Hepatocyte (in vitro differentiated cells): ENCODE data around the gene ZFHX3. TPM values are rescaled to one million over a fixed set of nuclear protein-coding genes. Genes with fewer than 3 reads are reported as not detected.

Experiments
- DNase-seq: peaks from one replicate; pipeline ENCODE4 v3.0.0-alpha.2; 2016; ENCODE audit warnings: low spot score
- H2AFZ ChIP-seq: fragments of 200-600 bp; sonication (generic); 2 replicates; pipeline ENCODE4 v1.6.0; 2016; ENCODE audit warnings: antibody characterized with exemption, mild to moderate bottlenecking
- H3K27ac ChIP-seq: fragments of 200-600 bp; sonication (generic); 2 replicates; pipeline ENCODE4 v1.5.1; 2016; ENCODE audit warnings: mild to moderate bottlenecking
- H3K27me3 ChIP-seq: fragments of 200-600 bp; sonication (generic); 2 replicates; pipeline ENCODE4 v1.6.1; 2016
- H3K36me3 ChIP-seq: fragments of 200-600 bp; sonication (generic); replicated peaks from 2 replicates; pipeline ENCODE4 v1.5.1; 2016; ENCODE audit warnings: low read depth; ENCODE audit not compliant: insufficient read depth
- H3K4me1 ChIP-seq: fragments of 200-600 bp; sonication (generic); 2 replicates; pipeline ENCODE4 v1.5.1; 2016; ENCODE audit warnings: mild to moderate bottlenecking, moderate library complexity; ENCODE audit not compliant: insufficient read depth
- H3K4me2 ChIP-seq: fragments of 200-600 bp; sonication (generic); 2 replicates; pipeline ENCODE4 v1.6.0; 2016
- H3K4me3 ChIP-seq: fragments of 200-600 bp; sonication (generic); 2 replicates; pipeline ENCODE4 v1.5.1; 2016; ENCODE audit warnings: mild to moderate bottlenecking
- H3K79me2 ChIP-seq: fragments of 200-600 bp; sonication (generic); 2 replicates; pipeline ENCODE4 v1.6.0; 2017; ENCODE audit warnings: mild to moderate bottlenecking
- H3K9me2 ChIP-seq: fragments of 200-600 bp; sonication (generic); replicated peaks from 2 replicates; pipeline ENCODE4 v1.6.0; 2017; ENCODE audit warnings: mild to moderate bottlenecking; ENCODE audit not compliant: insufficient read depth
- H3K9me3 ChIP-seq: fragments of 200-600 bp; sonication (generic); 2 replicates; pipeline ENCODE4 v1.5.1; 2016; ENCODE audit warnings: low read depth, mild to moderate bottlenecking
- H4K20me1 ChIP-seq: fragments of 200-600 bp; sonication (generic); 2 replicates; pipeline ENCODE4 v1.6.0; 2016; ENCODE audit warnings: mild to moderate bottlenecking; ENCODE audit not compliant: insufficient read depth, poor library complexity, severe bottlenecking
- EZH2 ChIP-seq: fragments of 200-600 bp; sonication (generic); IDR thresholded peaks from 2 replicates; pipeline ENCODE4 v1.6.1; 2016; ENCODE audit warnings: antibody characterized with exemption, mild to moderate bottlenecking, borderline replicate concordance
- EZH2phosphoT487 ChIP-seq: fragments of 200-600 bp; sonication (generic); IDR thresholded peaks from one replicate; pipeline ENCODE4 v1.6.1; 2018; ENCODE audit warnings: antibody characterized with exemption, mild to moderate bottlenecking, low read depth, moderate library complexity; ENCODE audit not compliant: unreplicated experiment, severe bottlenecking
- WGBS: methylation state at CpG from one replicate; pipeline ENCODE4 v1.1.6; 2016; ENCODE audit warnings: low lambda C conversion rate; ENCODE audit errors: missing lambda C conversion rate; 5-methylcytosine and 5-hydroxymethylcytosine counted together
- polyA plus RNA-seq: library from polyadenylated mRNA; unstranded; fragments of >200 nt; fragmentation: Nextera tagmentation; extraction: Ambion mirVana; gene quantifications from 2 replicates; pipeline ENCODE4 v1.2.1, GENCODE V29; 2016
- total RNA-seq: library from RNA; depleted of rRNA; stranded (reverse); fragments of >200 nt; gene quantifications from 2 replicates; pipeline ENCODE4 v1.2.3, GENCODE V29; 2014
- TF ChIP-seq, protein P1 (sequence below): fragments of 200-600 bp; sonication (generic); IDR thresholded peaks from 2 replicates; pipeline ENCODE4 v1.5.1; 2016; ENCODE audit warnings: antibody characterized with exemption, mild to moderate bottlenecking; ENCODE audit not compliant: poor library complexity

The ZFHX3 gene
- total and polyA plus RNA-seq, 2 experiments from 2014 or later: 6.4 to 11.6 TPM

DNA sequence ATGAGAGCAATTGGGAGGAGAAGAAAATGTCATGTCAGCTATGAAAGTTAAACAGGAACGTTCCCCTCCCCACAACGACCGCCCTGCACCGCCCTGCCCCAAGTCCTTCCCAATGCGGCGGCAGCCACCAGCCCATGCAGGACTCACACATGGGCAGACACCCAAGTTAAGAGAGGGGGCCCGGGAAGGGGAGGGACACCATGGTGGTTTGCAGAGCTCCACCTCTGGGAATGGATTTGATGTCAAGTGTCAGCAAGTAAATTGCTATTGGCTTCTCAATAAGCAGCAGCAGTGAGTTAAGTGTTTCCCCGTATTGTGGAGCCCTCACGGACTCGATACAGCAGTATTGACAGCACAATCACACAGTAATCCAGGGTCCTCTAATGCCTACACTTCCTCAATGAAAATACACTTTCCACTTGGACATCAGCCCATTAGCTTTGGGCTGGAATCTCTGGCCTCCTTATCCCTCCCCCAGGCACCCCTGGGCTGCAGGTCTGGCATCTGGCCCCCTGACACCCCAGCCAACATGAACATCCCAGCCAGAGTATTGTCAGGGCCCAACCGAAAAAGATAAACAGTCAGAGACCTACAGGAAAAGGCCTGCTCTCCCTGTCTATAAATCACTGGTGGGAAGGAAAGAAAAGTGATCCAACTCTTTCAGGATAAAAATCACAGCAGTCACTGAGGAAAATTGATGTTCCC is 22.6 kb downstream of the ZFHX3 start:
- Histone ChIP-seq H4K20me1 (peaks cover 35% of the 10 kb centered on the region), H3K27me3 (no peaks in the 10 kb centered on the region), H3K4me2 (peak overlapping the region; percentile 56), H2AFZ (no peak overlapping the region), H3K4me1 (peaks cover 37% of the 10 kb centered on the region), H3K79me2 (peaks cover 99% of the 10 kb centered on the region), H3K9me2 (no peaks in the 10 kb centered on the region), H3K9me3 (no peaks in the 10 kb centered on the region), H3K27ac (peak overlapping the region; percentile 51), H3K4me3 (no peak overlapping the region), H3K36me3 (no peaks in the 10 kb centered on the region)
- WGBS: 53% methylated on average over 11 of the region's 11 CpGs
- TF ChIP-seq EZH2phosphoT487 (no peak), EZH2 (no peak)
- TF ChIP-seq, protein P1, sequence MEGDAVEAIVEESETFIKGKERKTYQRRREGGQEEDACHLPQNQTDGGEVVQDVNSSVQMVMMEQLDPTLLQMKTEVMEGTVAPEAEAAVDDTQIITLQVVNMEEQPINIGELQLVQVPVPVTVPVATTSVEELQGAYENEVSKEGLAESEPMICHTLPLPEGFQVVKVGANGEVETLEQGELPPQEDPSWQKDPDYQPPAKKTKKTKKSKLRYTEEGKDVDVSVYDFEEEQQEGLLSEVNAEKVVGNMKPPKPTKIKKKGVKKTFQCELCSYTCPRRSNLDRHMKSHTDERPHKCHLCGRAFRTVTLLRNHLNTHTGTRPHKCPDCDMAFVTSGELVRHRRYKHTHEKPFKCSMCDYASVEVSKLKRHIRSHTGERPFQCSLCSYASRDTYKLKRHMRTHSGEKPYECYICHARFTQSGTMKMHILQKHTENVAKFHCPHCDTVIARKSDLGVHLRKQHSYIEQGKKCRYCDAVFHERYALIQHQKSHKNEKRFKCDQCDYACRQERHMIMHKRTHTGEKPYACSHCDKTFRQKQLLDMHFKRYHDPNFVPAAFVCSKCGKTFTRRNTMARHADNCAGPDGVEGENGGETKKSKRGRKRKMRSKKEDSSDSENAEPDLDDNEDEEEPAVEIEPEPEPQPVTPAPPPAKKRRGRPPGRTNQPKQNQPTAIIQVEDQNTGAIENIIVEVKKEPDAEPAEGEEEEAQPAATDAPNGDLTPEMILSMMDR: no peak
- DNase-seq: no peak

DNA sequence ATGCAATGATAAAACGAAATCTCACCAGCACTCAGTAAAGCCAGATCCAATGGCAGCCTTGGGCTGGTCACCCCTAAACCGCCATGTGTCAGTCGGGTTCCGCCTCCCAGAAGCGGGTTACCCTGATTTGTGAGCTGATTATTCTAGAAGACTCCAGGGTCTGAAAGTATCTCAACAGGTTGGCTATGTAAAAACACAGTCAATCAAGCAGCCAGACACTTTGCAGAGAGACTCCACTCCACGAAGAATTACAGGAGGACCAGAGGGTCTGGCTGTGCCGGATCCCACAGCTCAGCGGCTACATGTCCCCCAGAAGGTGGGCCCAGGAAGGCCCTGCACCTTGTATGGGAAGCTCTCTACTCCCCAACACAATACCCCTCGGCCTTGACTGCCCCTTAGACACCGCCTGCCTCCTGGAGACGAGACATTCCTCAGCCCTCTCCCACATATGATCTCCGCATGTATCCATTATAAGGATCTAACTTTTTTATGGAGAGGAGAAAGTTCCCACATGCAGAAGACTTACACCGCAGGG is 23.3 kb downstream of the ZFHX3 start:
- WGBS: 87% methylated on average over 13 of the region's 13 CpGs
- peaks cover 38% of the 10 kb centered on the region for H3K4me1 ChIP-seq
- H3K4me2 ChIP-seq: peak overlapping the region; percentile 56
- H3K27me3 ChIP-seq: no peaks in the 10 kb centered on the region
- no peaks in the 10 kb centered on the region for H3K9me2 ChIP-seq
- no peak for DNase-seq
- peaks cover 35% of the 10 kb centered on the region for H4K20me1 ChIP-seq
- H2AFZ ChIP-seq: no peak overlapping the region
- no peaks in the 10 kb centered on the region for H3K9me3 ChIP-seq
- peaks cover 99% of the 10 kb centered on the region for H3K79me2 ChIP-seq
- no peaks in the 10 kb centered on the region for H3K36me3 ChIP-seq
- TF ChIP-seq, protein P1: no peak
- no peak for TF ChIP-seq EZH2
- no peak for TF ChIP-seq EZH2phosphoT487
- no peak overlapping the region for H3K4me3 ChIP-seq
- peak overlapping the region; percentile 7 for H3K27ac ChIP-seq

DNA sequence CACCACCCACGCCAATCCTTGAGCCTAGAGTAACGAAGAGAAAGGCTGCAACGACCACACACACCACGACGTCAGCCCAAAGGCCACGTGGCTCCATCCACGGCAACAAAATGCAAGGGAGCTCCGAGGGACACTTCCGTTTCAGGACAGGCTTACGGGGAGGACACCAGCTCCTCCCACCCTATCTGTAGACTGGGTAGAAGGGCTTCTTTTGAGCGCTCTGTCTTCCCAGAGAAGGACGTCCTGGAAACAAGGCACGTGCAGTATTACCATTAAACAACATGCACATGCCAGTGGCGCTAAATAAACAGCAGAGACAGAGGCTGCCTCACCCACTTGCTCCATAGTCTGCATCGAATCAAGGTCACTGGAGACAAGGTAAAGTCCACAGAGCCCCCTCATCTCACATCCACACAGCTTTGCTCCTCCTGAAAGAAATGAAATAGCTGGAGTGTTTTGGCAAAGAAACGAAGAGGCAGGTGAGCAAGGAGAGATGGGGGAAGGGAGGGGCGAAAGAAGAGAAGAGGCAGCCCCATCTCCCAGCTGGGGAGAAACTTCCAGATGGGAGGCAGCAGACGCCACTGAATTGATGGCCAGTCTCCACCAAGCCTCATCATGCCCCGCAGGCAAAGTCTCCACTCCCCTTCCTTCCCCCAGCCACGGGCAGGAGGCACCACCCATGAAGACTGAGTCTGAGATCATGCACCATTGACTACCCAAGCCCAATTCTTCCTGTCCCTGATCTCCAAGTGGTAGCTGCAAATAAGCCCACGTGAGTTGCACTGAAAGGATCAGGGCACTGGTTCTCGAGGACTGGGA is 24.0 kb downstream of the ZFHX3 start:
- 83% methylated on average over 22 of the region's 22 CpGs for WGBS
- Histone ChIP-seq H3K79me2 (peaks cover 99% of the 10 kb centered on the region), H3K4me1 (peaks cover 43% of the 10 kb centered on the region)

More for the DNA sequence above, 24.0 kb downstream of the ZFHX3 start:
- Histone ChIP-seq H2AFZ (no peak overlapping the region), H3K4me3 (no peak overlapping the region), H3K4me2 (no peak overlapping the region), H3K9me2 (no peaks in the 10 kb centered on the region), H4K20me1 (peaks cover 35% of the 10 kb centered on the region), H3K27ac (no peak overlapping the region), H3K9me3 (no peaks in the 10 kb centered on the region), H3K36me3 (no peaks in the 10 kb centered on the region), H3K27me3 (no peaks in the 10 kb centered on the region)
- DNase-seq: no peak
- TF ChIP-seq EZH2phosphoT487 (no peak), EZH2 (no peak)
- TF ChIP-seq, protein P1: no peak
